Inflammatory macrophage treated with lipopolysaccharide for 1 hour (primary cell): ENCODE results near the gene SLC34A3.

Source experiments
- DNase-seq, 2 donors: peaks; one replicate each; pipeline ENCODE4 v3.0.0-alpha.2; 2020 to 2022

The SLC34A3 gene

GRCh38 chr9:137263506-137263905 is 32.8 kb downstream of the SLC34A3 start:
- no peak for DNase-seq

GRCh38 chr9:137264067-137264466 is 33.4 kb downstream of the SLC34A3 start:
- no peak for DNase-seq

- DNase-seq: no peak
Measured at GRCh38 chr9:137265496-137266161, 34.9 kb downstream of the SLC34A3 start.

GRCh38 chr9:137266162-137266527 is 35.4 kb downstream of the SLC34A3 start:
- no peak for DNase-seq

- no peak for DNase-seq
Measured at GRCh38 chr9:137266585-137267453, 36.1 kb downstream of the SLC34A3 start.

- no peak for DNase-seq
Measured at GRCh38 chr9:137267933-137268355, 37.2 kb downstream of the SLC34A3 start.

- peak; percentile 11 to 38 for DNase-seq
Measured at GRCh38 chr9:137268538-137269201, 38.0 kb downstream of the SLC34A3 start.

GRCh38 chr9:137269231-137269772 is 38.6 kb downstream of the SLC34A3 start:
- no peak for DNase-seq

GRCh38 chr9:137270929-137271695 is 40.4 kb downstream of the SLC34A3 start:
- no peak for DNase-seq

- DNase-seq: no peak
Measured at GRCh38 chr9:137271696-137272076, 41.0 kb downstream of the SLC34A3 start.

GRCh38 chr9:137272241-137273094 is 41.8 kb downstream of the SLC34A3 start:
- DNase-seq: no peak

- no peak for DNase-seq
Measured at GRCh38 chr9:137273095-137273490, 42.4 kb downstream of the SLC34A3 start.

- DNase-seq: no peak
Measured at GRCh38 chr9:137273611-137274320, 43.1 kb downstream of the SLC34A3 start.

- DNase-seq: no peak
Measured at GRCh38 chr9:137275203-137275587, 44.5 kb downstream of the SLC34A3 start.

- DNase-seq: peak; percentile 58 to 69
Measured at GRCh38 chr9:137275588-137276472, 45.1 kb downstream of the SLC34A3 start.

GRCh38 chr9:137276473-137277328 is 46.0 kb downstream of the SLC34A3 start:
- peak in 1 of 2 donors; percentile 14 for DNase-seq

GRCh38 chr9:137277329-137278041 is 46.8 kb downstream of the SLC34A3 start, which contains the start of gene TOR4A:
Gene TOR4A (plus strand): TSS chr9:137277726. CDS start chr9:137278690, 964 bp downstream.
- peak; percentile 73 to 82 for DNase-seq
